Upper lobe of left lung (tissue), 6 donors: ENCODE data around the gene GFOD2. TPM values are rescaled to one million over a fixed set of nuclear protein-coding genes. Genes with fewer than 3 reads are reported as not detected.
A peak's percentile ranks its signal among the peaks of the same experiment; 100 is the strongest.

Experiments
- ATAC-seq, 2 donors: fragments of 200-7000 bp; cut with Tn5 transposase; one replicate each; pipeline ENCODE4 v1.9.1; 2022; ENCODE audit warnings: mild to moderate bottlenecking in 2 of 2, moderate library complexity in 2 of 2; ENCODE audit not compliant: low FRiP score in 2 of 2
- DNase-seq, 2 donors: peaks; one replicate each; pipeline ENCODE4 v3.0.0-alpha.2; 2019 to 2020
- H3K27ac ChIP-seq, 4 donors: fragments of 200-600 bp; sonication (generic); one replicate each; pipeline ENCODE4 v1.5.1; 2016 to 2019
- H3K27me3 ChIP-seq, 4 donors: fragments of 200-600 bp; sonication (generic); one replicate each; pipeline ENCODE4 v1.5.1; 2017 to 2019
- H3K36me3 ChIP-seq, 4 donors: fragments of 200-600 bp; sonication (generic); one replicate each; pipeline ENCODE4 v1.5.1; 2016 to 2019
- H3K4me1 ChIP-seq, 4 donors: fragments of 200-600 bp; sonication (generic); one replicate each; pipeline ENCODE4 v1.5.1; 2018 to 2019
- H3K4me3 ChIP-seq, 4 donors: fragments of 200-600 bp; sonication (generic); one replicate each; pipeline ENCODE4 v1.5.1; 2017 to 2019; ENCODE audit warnings: mild to moderate bottlenecking in 2 of 4, moderate library complexity in 1 of 4
- H3K9me3 ChIP-seq, 4 donors: fragments of 200-600 bp; sonication (generic); one replicate each; pipeline ENCODE4 v1.5.1; 2018 to 2019
- CTCF ChIP-seq, 6 experiments: fragments of 450-650 bp in 4 of 6; fragments of 200-600 bp in 2 of 6; sonication (generic) in 2 of 6; IDR thresholded peaks; one replicate each; pipeline ENCODE4 v1.5.1; 2016 to 2019; ENCODE audit warnings: antibody characterized with exemption in 6 of 6
- EP300 ChIP-seq, 4 donors: sonication (generic); formaldehyde crosslinking; IDR thresholded peaks; one replicate each; pipeline ENCODE4 v1.5.1; 2017; ENCODE audit warnings: antibody characterized with exemption in 4 of 4, control low read depth in 2 of 4
- POLR2A ChIP-seq, 4 donors: fragments of 450-650 bp; IDR thresholded peaks; one replicate each; pipeline ENCODE4 v1.5.1; 2016 to 2017; ENCODE audit warnings: antibody characterized with exemption in 4 of 4, mild to moderate bottlenecking in 2 of 4
- POLR2AphosphoS5 ChIP-seq, 2 donors: sonication (generic); formaldehyde crosslinking; IDR thresholded peaks; one replicate each; pipeline ENCODE4 v1.5.1; 2017; ENCODE audit warnings: antibody characterized with exemption in 2 of 2
- WGBS, 2 donors: methylation state at CpG; one replicate each; pipeline ENCODE4 v1.1.5; 2017 to 2018; 5-methylcytosine and 5-hydroxymethylcytosine counted together
- total RNA-seq, 6 donors: library from RNA; depleted of rRNA in 4 of 6; stranded (reverse); fragments of >200 nt in 4 of 6; gene quantifications; one replicate each; pipeline versions ENCODE4 v1.1.0 to v1.2.1, GENCODE V29; 2016 to 2021
- donor health status: DM: no; HTN: no; CAD: no; lungs with moderate emphysema.
- donor health status: DM: no; HTN: yes; CAD: no; lungs with severe emphysema.

The GFOD2 gene
- total RNA-seq, 6 donors from 2014 or later = 14.3 to 21.0 (median 17.0) TPM

- TF ChIP-seq EP300 (IDR thresholded peaks at IDR 0.05) (no peak), POLR2A (IDR thresholded peaks at IDR 0.05) (no peak), CTCF (IDR thresholded peaks at IDR 0.05) (no peak), POLR2AphosphoS5 (IDR thresholded peaks at IDR 0.05) (no peak)
- Histone ChIP-seq H3K9me3 (no peaks in the 10 kb centered on the region), H3K27me3 (no peaks in the 10 kb centered on the region), H3K4me1 (no peaks in the 10 kb centered on the region), H3K36me3 (peaks cover 0 to 14% (median 8%) of the 10 kb centered on the region in 4 donors), H3K27ac (no peak overlapping the region), H3K4me3 (no peak overlapping the region)
- DNase-seq = no peak
- 90 to 96% methylated on average over 5 of the region's 5 CpGs for WGBS, 2 donors
- ATAC-seq = peak in 1 of 2 donors; percentile 52
Observed at GRCh38 chr16:67763066-67763465, 44.0 kb upstream of the GFOD2 start.

GRCh38 chr16:67762385-67762784 is 43.3 kb upstream of the GFOD2 start:
- no peak for TF ChIP-seq POLR2A (IDR thresholded peaks at IDR 0.05)
- no peak for TF ChIP-seq POLR2AphosphoS5 (IDR thresholded peaks at IDR 0.05)
- TF ChIP-seq CTCF (IDR thresholded peaks at IDR 0.05) = no peak
- TF ChIP-seq EP300 (IDR thresholded peaks at IDR 0.05) = no peak
- Histone ChIP-seq H3K4me1 (no peaks in the 10 kb centered on the region), H3K4me3 (no peak overlapping the region), H3K27ac (no peak overlapping the region), H3K9me3 (no peaks in the 10 kb centered on the region), H3K36me3 (peaks cover 0 to 14% (median 8%) of the 10 kb centered on the region in 4 donors), H3K27me3 (no peaks in the 10 kb centered on the region)
- no peak for ATAC-seq
- WGBS, 2 donors = 89 to 100% methylated on average over 1 to 2 of the region's 2 CpGs
- no peak for DNase-seq

GRCh38 chr16:67761924-67762323 is 42.8 kb upstream of the GFOD2 start:
- Histone ChIP-seq H3K9me3 (no peaks in the 10 kb centered on the region), H3K4me3 (no peak overlapping the region), H3K27ac (no peak overlapping the region), H3K36me3 (peaks cover 0 to 14% (median 10%) of the 10 kb centered on the region in 4 donors), H3K27me3 (no peaks in the 10 kb centered on the region), H3K4me1 (no peaks in the 10 kb centered on the region)
- DNase-seq (no peak), ATAC-seq (no peak)
- TF ChIP-seq POLR2AphosphoS5 (IDR thresholded peaks at IDR 0.05) (no peak), POLR2A (IDR thresholded peaks at IDR 0.05) (no peak), CTCF (IDR thresholded peaks at IDR 0.05) (no peak), EP300 (IDR thresholded peaks at IDR 0.05) (no peak)
- WGBS, 2 donors = 90 to 100% methylated on average over 1 of the region's 1 CpG

- TF ChIP-seq POLR2AphosphoS5 (IDR thresholded peaks at IDR 0.05) (no peak), POLR2A (IDR thresholded peaks at IDR 0.05) (no peak), CTCF (IDR thresholded peaks at IDR 0.05) (no peak), EP300 (IDR thresholded peaks at IDR 0.05) (no peak)
- no peaks in the 10 kb centered on the region for H3K9me3 ChIP-seq
- 92 to 98% methylated on average over 4 of the region's 4 CpGs for WGBS, 2 donors
- no peak overlapping the region for H3K27ac ChIP-seq
- no peak for DNase-seq
- ATAC-seq = no peak
- no peak overlapping the region for H3K4me3 ChIP-seq
- H3K4me1 ChIP-seq = no peaks in the 10 kb centered on the region
- peaks cover 0 to 14% (median 8%) of the 10 kb centered on the region in 4 donors for H3K36me3 ChIP-seq
- H3K27me3 ChIP-seq = no peaks in the 10 kb centered on the region
Observed at GRCh38 chr16:67760956-67761230, 41.8 kb upstream of the GFOD2 start.

- WGBS, 2 donors = 72 to 81% methylated on average over 8 of the region's 8 CpGs
- no peak overlapping the region for H3K4me3 ChIP-seq
- H3K36me3 ChIP-seq = peaks cover 0 to 14% (median 8%) of the 10 kb centered on the region in 4 donors
- TF ChIP-seq CTCF (IDR thresholded peaks at IDR 0.05) = no peak
- TF ChIP-seq POLR2A (IDR thresholded peaks at IDR 0.05) = no peak
- TF ChIP-seq EP300 (IDR thresholded peaks at IDR 0.05) = no peak
- TF ChIP-seq POLR2AphosphoS5 (IDR thresholded peaks at IDR 0.05) = no peak
- no peaks in the 10 kb centered on the region for H3K4me1 ChIP-seq
- ATAC-seq (no peak), DNase-seq (no peak)
- H3K27ac ChIP-seq = no peak overlapping the region
- H3K9me3 ChIP-seq = no peaks in the 10 kb centered on the region
- H3K27me3 ChIP-seq = no peaks in the 10 kb centered on the region
Observed at GRCh38 chr16:67760206-67760955, 41.3 kb upstream of the GFOD2 start.
